GM23248 (cell line): Measurements from ENCODE around the gene KIAA1671.

Experiments
- EZH2 ChIP-seq: fragments of 200-600 bp; sonication (generic); IDR thresholded peaks from 2 replicates; pipeline ENCODE4 v1.6.1; 2018; ENCODE audit warnings: antibody characterized with exemption, mild to moderate bottlenecking; ENCODE audit not compliant: insufficient read depth, poor library complexity, severe bottlenecking
- EZH2phosphoT487 ChIP-seq: fragments of 200-600 bp; sonication (generic); IDR thresholded peaks from 2 replicates; pipeline ENCODE4 v1.6.1; 2018; ENCODE audit warnings: antibody characterized with exemption, moderate library complexity, mild to moderate bottlenecking, low read depth; ENCODE audit not compliant: insufficient read depth

DNA sequence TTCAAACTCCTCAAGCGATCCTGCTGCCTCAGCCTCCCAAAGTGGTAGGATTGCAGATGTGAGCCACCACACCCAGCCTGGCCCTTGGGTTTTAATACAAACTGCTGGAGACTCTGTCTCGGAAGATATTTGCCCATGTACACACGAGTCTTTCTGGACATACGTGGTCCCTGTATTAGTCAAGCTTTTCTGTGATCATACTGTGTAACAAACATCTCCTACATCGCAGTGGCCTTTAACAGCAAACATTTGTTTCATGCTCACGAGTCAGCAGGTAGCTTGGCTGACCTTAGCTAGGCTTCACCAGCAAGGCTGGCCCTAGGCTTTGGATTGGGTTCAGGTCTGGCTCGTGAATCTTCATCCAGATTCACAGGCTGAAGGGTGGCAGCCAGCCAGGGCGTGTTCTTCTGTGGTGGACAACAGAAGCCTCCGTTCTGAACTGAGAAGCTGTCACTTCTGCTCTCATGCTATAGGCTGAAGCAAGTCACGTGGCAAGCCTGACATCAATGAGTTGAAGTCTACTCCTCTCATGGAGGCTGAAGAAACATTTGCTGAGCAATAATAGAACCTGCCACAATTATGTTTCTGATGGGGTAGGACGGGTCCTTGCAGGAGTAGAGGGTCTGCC lies 8.8 kb downstream of the KIAA1671 start:
- TF ChIP-seq EZH2phosphoT487 (no peak), EZH2 (no peak)
